Hematopoietic multipotent progenitor cell treated with erythropoietin and hydrocortisone succinate and interleukin-3 and kit ligand, for 4 days (in vitro differentiated cells): ENCODE data around the gene TMEM131.
A peak's percentile ranks its signal among the peaks of the same experiment; 100 is the strongest.

ENCODE experiments used
- DNase-seq: peaks from one replicate; pipeline ENCODE4 v3.0.0-alpha.2; 2015

TMEM131 gene

DNA sequence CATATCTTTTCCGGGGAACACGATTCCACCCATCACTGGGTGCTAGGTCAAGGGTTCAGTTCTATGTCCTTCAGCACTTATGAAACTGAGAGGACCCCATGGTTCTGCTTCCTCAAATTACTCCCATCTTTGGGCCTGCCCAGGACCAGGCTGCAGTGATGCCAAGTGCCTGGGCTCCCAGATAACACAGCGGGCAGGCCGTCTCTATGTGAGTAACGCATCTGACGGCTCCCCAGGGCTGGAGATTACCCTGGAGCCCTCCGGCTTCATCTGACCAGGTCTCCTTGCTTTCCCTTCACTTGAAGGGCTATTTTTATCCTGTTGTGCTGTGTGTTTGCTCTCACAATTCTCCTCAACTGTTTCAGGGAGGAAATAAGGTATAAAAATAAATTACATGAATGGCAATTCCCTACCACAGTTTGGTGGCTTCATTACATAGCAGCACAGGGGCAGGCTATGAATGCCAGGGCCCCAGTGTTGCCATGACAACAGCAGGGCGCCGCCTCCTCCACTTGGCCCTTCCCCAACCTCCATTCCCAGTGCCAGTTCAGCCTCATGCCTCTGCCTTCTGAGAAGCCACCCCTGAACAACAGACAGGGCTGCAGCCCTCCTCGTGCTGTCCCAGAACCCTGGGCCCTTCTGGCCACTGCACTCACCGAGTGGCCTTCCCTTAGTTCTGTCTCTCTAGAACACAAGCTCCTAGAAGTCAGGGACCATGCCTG is 25.4 kb upstream of the TMEM131 start:
- no peak for DNase-seq

DNA sequence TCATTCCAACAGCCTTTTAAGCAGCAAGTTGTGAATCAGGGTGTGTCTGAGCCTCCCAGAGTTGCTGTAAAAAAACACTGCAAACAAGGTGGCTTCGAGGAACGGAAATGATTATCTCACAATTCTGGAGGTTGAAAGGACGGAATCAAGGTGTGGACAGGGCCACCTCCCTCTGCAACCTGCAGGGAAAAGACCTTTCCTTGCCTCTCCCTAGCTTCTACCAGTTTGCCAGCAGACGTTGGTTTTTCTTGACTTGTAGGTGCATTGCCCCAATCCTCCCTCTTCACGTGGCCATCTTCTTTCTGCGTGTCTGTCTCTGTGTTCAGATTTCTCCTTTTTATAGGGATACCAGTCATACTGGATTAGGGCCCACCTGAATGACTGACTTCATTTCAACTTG is 24.8 kb upstream of the TMEM131 start:
- DNase-seq: no peak

DNA sequence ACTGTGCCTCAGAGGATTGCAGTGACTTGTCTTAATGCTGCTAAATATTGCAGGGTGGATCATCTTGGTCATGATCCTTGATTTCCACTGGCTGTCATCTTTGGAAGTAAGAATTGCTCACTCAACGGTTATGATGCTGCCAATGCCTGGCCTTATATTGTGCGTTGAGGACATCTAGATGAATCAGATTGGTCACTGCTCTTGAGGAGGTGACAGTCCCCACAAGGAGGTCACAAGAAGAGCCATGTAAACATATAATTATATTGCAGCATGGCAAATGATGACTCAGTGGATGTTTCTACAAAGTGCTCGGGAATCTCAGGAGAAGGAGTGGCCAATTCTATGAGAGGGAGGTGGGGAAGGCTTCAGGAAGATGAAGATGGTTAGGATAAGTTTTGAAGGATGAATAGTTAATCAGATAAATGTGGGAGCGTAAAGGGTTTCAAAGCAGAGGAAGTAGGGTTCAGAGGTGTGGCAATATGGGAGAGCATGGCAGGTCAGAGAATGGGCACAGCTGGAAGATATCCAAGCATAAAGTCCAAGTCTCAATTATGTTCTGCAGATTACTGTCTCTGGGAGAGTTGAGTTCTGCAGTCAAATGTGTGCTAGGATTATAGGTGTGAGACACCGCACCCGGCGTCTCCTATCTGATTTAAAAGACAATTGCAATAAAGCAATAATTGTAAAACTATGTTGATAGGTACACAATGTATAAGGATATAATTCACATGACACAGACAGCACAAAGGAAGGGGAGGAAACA is 21.3 kb upstream of the TMEM131 start:
- no peak for DNase-seq

DNA sequence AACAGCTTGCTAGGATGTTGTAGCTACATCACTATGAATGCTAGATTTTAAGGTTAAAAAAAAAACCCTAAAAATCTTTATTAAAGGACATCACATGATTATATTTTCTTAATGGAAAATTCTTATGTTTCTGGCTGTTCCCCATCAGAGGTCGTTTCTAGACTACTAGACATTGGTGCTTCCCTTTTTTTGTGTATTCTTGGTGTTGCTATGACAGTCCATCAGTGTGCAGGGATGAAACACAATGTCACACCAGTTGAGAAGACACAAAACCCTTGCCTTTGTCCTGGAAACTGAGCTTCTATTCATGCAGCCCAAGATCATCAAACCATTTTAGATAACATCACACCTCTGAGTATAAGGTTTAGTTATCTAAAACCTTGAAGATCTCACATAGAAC is 19.9 kb upstream of the TMEM131 start:
- no peak for DNase-seq

DNA sequence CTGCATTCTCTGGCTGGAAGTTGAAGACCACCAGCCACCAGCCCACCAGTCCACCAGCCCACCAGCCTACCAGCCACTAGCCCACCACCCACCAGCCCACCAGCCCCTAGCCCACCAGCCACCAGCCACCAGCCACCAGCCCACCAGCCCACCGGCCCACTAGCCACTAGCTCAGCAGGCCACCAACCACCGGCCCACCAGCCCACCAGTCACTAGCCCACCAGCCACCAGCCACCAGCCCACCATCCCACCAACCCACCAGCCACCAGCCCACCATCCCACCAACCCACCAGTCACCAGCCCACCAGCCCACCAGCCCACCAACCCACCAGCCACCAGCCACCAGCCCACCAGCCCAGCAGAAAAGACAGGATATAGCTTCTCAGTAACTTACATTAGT is 18.6 kb upstream of the TMEM131 start:
- no peak for DNase-seq

DNA sequence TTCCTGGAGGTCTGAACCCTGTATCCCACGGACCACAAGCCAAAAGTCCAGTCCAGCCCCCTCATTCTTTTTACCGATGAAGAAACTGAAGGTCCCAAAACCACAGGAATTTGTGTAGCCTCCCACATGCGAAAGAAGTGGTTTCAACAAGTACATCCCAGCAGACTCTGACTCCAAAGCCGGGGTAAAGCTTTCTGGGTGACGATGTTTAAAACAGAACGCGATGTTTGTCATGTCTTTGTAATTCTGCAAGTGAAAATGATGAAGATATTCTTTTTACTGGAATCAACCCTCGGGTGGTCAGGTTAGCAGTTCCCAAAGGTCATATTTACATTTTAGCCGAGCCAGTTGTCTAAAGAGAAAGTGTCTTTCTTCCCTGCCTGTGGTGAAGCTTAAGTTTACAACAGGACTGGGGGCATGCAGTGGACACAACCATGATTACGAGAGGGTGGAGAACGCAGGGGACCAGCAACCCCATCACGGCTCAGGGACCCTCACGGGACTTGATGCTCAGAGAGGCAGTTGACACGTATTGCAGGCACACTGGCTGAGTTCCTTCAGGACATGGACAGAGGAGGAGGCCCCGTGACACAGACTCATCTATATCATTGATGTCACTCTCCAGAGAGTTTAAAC is 17.8 kb upstream of the TMEM131 start:
- no peak for DNase-seq

DNA sequence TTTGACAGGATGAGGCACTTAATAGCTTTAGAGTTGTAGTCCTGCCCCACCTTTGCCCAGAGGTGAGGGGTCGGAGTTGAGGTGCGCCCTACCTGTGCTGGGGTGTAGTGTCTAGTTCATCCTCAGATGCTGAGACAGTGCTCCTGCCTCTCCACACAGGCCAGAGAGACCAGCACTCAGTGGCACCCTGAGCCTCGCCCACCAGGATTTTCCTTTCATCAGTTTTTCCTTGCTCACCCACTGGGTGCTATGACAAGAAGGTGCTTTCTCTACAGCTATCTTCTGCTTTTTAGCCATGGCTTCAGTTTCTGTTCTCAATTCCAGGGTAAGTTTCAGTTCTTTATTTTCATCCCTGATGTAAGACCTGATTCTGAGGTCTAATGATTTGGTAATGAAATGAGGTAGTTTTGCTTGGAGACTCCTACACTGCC is 16.8 kb upstream of the TMEM131 start:
- no peak for DNase-seq

DNA sequence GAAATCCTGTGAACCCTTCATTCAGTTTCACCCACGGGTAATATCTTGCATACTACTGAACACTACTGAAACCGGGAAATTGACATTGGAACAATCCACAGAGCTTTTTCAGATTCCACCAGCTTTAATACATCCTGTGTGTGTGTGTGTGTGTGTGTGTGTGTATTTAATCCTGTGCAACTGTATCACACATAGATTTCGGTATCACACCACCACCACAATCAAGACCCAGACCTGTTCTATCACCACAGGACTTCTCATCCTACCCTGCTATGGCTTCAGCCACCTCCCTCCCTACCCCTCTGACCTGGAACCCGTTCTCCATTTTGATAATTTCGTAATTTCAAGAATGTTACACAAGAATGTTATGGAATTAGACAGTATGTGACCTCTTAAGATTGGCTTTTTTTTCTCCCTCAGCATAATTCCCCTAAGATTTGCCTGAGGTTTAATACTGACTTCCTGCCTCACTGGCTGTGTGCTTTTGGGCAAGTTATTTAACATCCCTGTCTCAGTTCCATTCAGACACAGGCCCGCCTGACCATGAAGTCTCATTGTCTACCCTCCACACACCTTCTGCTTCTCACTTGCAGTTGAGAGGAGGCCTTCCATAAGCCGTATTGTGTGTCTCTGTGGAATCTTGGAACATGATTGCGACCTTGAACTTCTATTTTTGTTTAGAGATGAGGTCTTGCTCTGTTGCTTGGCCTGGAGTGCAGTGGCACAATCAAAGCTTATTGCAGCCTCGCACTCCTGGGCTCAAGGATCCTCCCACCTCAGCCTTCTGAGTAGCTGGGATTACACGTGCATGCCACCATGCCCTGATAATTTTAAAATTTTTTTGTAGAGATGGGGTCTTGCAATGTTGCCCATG is 14.4 kb upstream of the TMEM131 start:
- no peak for DNase-seq

DNA sequence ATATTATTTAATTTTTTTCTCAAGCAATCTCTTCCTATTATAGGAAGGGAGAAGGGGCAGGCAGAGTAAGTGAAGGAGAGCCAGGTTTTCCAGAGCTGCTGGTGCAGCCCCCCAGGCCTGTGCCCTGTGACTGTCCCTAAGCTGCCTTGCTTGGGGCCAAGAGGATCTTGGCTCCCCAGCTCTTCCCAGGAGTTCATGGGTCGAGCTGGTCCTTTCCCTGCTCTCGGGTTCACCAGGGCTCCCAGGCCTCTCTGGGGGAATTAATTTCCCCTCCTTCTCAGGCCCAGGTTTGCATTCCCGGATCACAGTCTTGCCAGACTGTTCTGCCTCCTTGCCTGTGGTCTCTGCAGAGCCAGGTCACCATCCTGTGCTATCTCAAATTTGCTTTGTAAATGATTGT is 12.7 kb upstream of the TMEM131 start:
- no peak for DNase-seq

DNA sequence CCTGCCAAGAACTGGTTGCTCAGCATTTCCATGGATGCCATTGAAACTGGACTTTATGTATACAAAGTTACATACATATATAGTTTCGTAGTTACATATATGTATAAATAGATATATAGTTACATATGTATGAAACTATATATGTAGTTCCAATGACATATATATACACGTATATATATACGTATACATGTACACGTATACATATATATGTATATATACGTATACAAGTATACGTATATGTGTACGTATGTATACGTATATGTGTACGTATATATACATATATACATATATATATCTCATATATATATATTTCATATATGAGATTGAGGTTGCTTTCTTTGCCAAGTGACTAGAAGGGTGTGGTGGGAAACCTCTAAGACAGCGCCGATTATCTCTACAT is 10.6 kb upstream of the TMEM131 start:
- DNase-seq: no peak

DNA sequence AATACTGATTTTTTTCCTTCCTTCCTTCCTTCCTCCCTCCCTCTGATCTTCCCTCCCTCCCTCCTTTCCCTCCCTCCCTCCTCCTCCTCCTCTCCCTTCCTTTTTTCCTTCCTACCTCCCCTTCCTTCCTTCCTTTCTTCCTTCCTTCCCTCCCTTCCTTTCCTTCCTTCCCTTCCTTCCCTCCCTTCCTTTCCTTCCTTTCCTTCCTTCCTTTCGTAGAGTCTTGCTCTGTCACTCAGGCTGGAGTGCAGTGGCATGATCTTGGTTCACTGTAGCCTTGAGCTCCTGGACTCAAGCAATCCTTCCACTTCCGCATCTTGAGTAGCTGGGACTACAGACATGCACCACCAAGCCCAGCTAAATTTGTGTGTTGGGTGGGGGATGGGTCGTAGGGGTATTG is 8.9 kb upstream of the TMEM131 start:
- no peak for DNase-seq

DNA sequence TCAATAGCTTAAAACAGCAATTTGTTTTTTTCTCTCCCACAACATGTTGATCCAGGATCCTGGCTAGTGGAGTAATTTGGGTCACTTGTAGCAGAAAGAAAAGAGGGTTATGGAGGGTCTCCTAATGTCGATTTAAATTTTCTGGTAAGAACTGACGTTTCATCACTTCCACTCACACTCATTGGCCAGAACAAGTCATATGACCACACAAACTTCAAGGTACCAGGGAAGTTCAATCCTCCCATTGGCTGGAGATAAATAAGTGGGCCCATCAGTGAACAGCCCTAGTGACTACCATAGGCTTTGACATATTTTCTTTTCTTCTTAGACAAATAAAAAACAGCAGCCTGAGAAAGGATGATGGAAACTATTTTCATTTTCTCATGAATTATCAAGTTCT is 8.3 kb upstream of the TMEM131 start:
- no peak for DNase-seq

DNA sequence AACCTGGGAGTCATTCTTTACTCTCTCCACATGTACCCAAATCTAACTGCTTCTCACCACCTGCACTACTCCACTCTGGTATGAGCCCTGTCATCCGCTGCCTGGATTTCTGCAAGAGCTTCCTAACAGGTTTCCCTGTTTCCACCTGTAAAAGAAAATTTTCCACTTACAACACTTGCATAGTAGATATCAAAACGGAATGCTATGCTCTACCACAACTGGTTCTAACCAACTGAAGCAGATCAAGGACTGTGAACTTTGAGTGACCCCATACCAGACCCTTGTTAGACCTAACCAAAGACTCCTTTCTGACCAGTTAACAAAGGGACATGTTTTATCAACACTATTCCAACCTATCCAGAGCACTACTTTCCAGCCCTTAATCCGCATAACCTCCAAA is 3.8 kb upstream of the TMEM131 start:
- no peak for DNase-seq

DNA sequence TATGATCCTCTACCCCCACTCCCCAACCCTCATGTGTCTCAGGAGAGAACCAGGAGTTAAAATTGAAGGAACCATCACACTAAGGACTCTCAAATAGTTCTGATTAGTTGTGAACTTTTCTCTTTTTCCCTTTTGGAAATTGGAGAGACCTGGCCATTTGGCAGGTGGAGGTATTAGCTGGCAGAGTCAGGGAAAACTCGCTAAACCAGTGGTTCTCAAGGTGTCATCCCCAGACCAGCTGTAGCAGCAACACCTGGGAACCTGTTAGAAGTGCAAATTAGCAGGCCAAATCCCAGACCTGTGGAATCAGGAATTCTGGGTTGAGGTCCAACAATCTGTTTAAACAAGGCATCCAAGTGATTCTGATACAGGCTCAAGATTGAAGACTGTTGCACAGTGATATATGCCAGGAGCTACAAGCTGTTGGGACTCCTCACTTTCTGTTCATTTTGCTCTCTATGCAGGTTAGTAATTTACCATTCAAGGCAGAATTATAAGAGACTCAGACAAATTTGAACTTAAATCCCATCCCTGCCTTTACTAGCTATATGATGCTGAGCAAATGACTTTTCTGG is 2.8 kb upstream of the TMEM131 start:
- no peak for DNase-seq

DNA sequence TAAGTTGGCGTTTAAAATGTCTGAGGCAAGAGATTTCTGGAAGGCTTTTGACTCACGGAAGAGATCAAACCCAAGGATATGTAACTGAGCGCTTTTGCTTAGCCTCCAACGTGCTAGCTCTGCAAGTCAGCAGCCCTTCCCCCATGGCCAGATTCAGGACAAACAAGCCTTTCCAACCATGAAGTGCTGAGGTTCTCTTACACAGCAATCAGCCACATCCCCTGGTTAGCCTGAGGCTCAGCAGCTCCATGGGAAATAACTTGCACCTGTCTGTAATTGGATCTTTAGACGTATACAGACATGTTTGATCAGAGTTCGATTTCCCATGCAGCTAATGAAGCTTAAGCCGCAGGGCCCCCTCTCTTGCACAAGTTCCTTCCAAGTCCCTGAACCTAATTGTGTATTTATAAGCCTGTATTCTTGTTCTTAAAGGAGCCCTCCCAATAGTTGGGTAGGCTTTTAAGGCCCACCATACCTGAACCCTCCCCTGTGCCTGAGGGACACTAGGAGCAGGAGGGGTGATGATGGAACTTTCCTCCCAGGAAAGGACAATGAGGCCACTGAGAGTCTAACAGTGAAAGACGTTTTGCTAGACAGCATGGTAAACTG is 2.1 kb upstream of the TMEM131 start:
- no peak for DNase-seq

DNA sequence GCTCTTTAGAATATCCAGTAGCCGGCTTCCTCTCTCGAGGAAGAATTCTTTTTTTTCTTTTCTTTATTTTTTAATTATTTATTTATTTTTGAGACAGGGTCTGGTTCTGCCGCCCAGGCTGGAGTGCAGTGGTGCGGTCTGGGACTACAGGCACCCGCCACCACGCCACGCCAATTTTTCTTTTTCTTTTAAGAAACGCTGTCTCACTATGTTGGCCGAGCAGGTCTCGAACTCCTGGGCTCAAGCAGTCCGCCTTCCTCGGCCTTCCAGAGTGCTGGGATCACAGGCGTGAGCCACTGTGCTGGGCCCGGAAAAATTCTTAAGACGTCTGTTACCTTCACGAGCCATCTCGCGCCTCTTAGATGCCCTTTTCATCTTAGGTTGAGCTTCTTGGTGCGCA is 931 bp upstream of the TMEM131 start:
- no peak for DNase-seq

DNA sequence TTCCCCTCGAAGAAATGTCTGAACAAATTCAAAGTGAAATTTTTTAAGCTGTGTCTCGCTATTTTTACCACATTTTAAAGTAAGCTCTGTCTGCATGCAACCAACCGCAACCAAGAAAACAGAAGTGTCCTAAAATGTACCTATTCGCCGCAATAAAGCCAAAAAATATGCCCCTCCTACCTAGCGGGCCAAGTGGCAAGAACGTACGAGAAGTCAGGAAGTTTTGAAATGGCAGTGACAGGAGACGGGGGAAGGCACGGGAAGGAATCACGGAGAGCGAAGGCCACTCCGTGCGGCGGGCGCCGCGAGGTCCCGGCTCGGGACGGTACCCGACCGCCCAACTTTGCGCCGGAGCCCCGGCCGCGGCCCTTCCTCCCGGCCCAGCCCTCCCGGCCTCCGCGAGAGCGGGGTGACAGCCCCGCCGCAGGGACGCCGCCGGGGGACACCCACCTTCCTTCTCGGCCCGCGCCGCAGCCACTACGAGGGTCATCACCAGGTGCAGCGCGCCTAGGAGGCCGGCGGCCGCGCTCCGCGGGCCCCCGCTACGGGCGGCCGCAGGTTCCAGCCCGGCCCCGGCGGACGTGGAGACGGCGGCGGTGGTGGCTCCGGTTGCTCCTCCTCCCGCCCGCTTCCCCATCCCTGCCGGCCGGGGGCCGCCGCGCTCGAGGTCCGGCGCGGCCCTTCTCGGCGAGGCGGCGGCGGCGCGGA is 568 bp downstream of the TMEM131 start:
- peak; percentile 81 for DNase-seq

DNA sequence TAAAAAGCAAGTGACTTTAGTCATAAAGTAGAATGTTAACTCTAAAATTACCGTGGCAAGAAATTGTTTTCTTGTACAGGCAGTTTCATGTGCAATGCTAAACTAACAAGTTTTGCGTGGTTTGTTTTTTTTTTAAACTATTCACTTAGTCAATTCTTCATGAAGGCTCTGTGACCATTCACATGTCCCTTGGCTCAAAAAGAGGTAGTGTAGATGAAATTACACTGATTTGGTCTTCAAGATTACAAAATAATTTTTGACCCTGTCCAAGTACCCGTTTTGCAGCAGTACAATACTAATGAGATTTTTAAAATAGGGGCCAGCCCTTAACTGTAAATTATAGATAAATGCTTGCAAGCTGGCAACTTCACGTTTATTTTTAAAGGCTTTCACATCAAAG is 1.3 kb downstream of the TMEM131 start:
- DNase-seq: no peak

DNA sequence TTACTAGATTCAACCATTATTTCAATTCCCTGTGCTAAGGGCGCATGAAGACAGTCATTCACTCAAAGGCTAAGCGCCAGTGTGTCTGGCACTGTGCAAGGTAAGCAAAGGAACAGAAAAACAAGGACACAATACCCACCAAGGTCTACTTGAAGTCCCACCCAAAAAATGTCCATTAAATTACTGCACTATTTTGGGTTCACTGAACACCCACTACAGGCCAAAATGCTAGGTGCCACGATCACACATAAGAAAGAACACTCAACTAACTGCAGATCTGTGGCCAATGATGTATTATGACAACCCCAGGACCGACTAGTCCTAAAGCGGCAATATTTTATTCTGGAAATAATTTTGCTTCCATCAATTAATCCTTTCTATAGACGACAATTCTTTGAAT is 1.8 kb downstream of the TMEM131 start:
- DNase-seq: peak; percentile 29

DNA sequence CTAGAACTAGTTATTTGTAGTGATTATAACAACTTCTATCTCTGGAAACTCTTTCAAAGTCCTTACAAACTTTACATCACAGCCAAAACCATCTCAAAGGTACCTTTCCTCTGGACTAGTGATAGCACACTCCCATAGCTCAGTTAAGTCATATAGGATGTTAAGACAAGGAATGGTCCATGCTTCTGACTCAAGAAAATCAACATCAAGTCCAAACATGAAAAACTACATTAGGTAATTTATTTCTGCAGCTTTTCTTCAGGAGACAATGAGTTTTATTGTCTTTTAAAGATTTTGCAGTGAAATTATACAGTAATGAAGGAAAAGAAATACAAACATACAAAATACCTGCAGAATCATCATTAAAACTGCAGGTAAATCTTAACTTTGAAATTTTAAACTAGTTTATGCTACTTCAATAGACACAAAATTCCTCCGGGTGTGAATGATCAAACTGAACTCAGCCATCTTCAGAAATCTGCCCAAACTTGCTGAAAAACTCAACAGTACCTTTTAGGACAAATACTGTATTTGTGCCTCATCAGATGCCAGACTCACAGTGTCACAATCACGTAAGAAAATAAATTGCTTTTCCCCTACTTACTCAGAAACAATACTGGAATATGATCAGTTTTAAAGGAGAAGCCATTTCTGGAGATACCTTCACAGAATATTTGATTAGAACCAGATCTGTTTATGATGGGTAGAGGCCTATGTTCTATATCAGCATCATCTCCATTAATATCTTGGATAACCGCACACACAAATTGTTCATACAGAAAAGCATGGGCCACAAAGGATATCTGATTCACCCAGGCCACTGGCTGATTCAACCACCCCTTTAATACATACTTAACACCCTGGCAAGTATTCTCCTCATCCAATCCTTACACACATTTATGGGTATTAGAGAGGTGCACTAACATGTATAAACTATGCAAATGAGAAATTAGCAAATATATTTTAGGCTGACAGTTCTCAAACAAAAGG is 2.6 kb downstream of the TMEM131 start:
- DNase-seq: no peak
